SW 1271 (cell line): ENCODE measurements around the gene DGKH.

Experiments used
- DNase-seq, 2 experiments: peaks; one replicate each; lab custom pipeline; 2025; lab: John Stamatoyannopoulos, UW

DGKH gene

GRCh38 chr13:42275506-42275905, 227.1 kb downstream of the DGKH start:
- no peak for DNase-seq

GRCh38 chr13:42276683-42277082, 228.2 kb downstream of the DGKH start:
- no peak for DNase-seq

GRCh38 chr13:42277618-42278276, 229.3 kb downstream of the DGKH start:
- no peak for DNase-seq

- DNase-seq, result no peak
These were observed 230.6 kb downstream of the DGKH start for GRCh38 chr13:42279080-42279479.

- DNase-seq, result no peak
These were observed 231.5 kb downstream of the DGKH start for GRCh38 chr13:42279986-42280385.

GRCh38 chr13:42280537-42280936, 232.1 kb downstream of the DGKH start:
- no peak for DNase-seq

- DNase-seq, result no peak
These were observed 235.1 kb downstream of the DGKH start for GRCh38 chr13:42283574-42283973.

- DNase-seq, result no peak
These were observed 235.6 kb downstream of the DGKH start for GRCh38 chr13:42284068-42284467.
